WTC11 (cell line): ENCODE data around the gene TMEM169. TPM values are rescaled to one million over a fixed set of nuclear protein-coding genes. Genes with fewer than 3 reads are reported as not detected.

Experiments used
- ATAC-seq: fragments of 200-7000 bp; cut with Tn5 transposase; 2 replicates; pipeline ENCODE4 v1.10.0; 2021; ENCODE audit warnings: mild to moderate bottlenecking, moderate library complexity
- CTCF ChIA-PET: fragments of 300-600 bp; sonication (Branson Sonifier 250); formaldehyde crosslinking; loops from one replicate; lab custom pipeline; 2021; ENCODE audit warnings: antibody characterized with exemption; lab: Charles Lee
- POLR2A ChIA-PET: fragments of 350-600 bp; sonication (Branson Sonifier 250); formaldehyde crosslinking; loops from one replicate; lab custom pipeline; 2021; ENCODE audit warnings: antibody characterized with exemption; lab: Charles Lee
- DNase-seq: peaks from one replicate; pipeline ENCODE4 v3.0.0; 2021; ENCODE audit warnings: low spot score
- H3K27ac Mint-ChIP-seq: 2 replicates; pipeline ENCODE4 v1.8.0; 2021; ENCODE audit warnings: mixed read lengths
- H3K27me3 Mint-ChIP-seq: 2 replicates; pipeline ENCODE4 v1.8.0; 2021; ENCODE audit warnings: low read depth, mild to moderate bottlenecking, moderate library complexity, mixed read lengths
- H3K36me3 Mint-ChIP-seq: 2 replicates; pipeline ENCODE4 v1.8.0; 2021; ENCODE audit warnings: mixed read lengths
- H3K4me1 Mint-ChIP-seq: 2 replicates; pipeline ENCODE4 v1.8.0; 2022; ENCODE audit warnings: mixed read lengths
- H3K4me3 Mint-ChIP-seq: 2 replicates; pipeline ENCODE4 v1.8.0; 2021; ENCODE audit warnings: mild to moderate bottlenecking, moderate library complexity, mixed read lengths
- H3K9me3 Mint-ChIP-seq: 2 replicates; pipeline ENCODE4 v1.8.0; 2021; ENCODE audit warnings: mixed read lengths
- AR ChIP-seq: fragments of 250-450 bp; sonication (Bioruptor Pico); IDR thresholded peaks from 2 replicates; pipeline ENCODE4 v1.9.0; 2021; ENCODE audit warnings: mild to moderate bottlenecking
- CREB1 ChIP-seq: sonication (generic); formaldehyde crosslinking; IDR thresholded peaks from 2 replicates; pipeline ENCODE4 v1.8.0; 2023; ENCODE audit warnings: mild to moderate bottlenecking, missing genetic modification reagents
- CREM ChIP-seq: sonication (generic); formaldehyde crosslinking; IDR thresholded peaks from 2 replicates; pipeline ENCODE4 v1.8.1; 2022; ENCODE audit warnings: mild to moderate bottlenecking, missing genetic modification reagents, moderate library complexity
- EMX1 ChIP-seq: fragments of 250-450 bp; sonication (Bioruptor Pico); IDR thresholded peaks from 2 replicates; pipeline ENCODE4 v1.8.0; 2021; ENCODE audit warnings: mild to moderate bottlenecking
- ERG ChIP-seq: fragments of 250-450 bp; sonication (Bioruptor Pico); IDR thresholded peaks from 2 replicates; pipeline ENCODE4 v1.8.0; 2021; ENCODE audit warnings: mild to moderate bottlenecking
- FOXJ3 ChIP-seq: sonication (generic); formaldehyde crosslinking; IDR thresholded peaks from 2 replicates; pipeline ENCODE4 v1.9.0; 2021; ENCODE audit warnings: missing genetic modification reagents, mild to moderate bottlenecking, borderline replicate concordance
- GABPB1 ChIP-seq: sonication (generic); formaldehyde crosslinking; IDR thresholded peaks from 2 replicates; pipeline ENCODE4 v1.8.1; 2023; ENCODE audit warnings: mild to moderate bottlenecking, missing genetic modification reagents
- IRF1 ChIP-seq: sonication (generic); formaldehyde crosslinking; IDR thresholded peaks from 2 replicates; pipeline ENCODE4 v1.8.0; 2023; ENCODE audit warnings: missing genetic modification reagents
- MLX ChIP-seq: sonication (generic); formaldehyde crosslinking; IDR thresholded peaks from 2 replicates; pipeline ENCODE4 v1.8.1; 2023; ENCODE audit warnings: mild to moderate bottlenecking, missing genetic modification reagents, moderate library complexity
- MXD4 ChIP-seq: fragments of 250-450 bp; sonication (Bioruptor Pico); IDR thresholded peaks from 2 replicates; pipeline ENCODE4 v1.8.0; 2021; ENCODE audit warnings: mild to moderate bottlenecking, moderate library complexity, borderline replicate concordance
- RELA ChIP-seq: sonication (generic); formaldehyde crosslinking; IDR thresholded peaks from 2 replicates; pipeline ENCODE4 v1.8.1; 2022; ENCODE audit warnings: missing genetic modification reagents, mild to moderate bottlenecking, borderline replicate concordance
- SMAD3 ChIP-seq: sonication (generic); formaldehyde crosslinking; IDR thresholded peaks from 2 replicates; pipeline ENCODE4 v1.8.0; 2022; ENCODE audit warnings: missing genetic modification reagents, mild to moderate bottlenecking, borderline replicate concordance
- ZBTB21 ChIP-seq: sonication (generic); formaldehyde crosslinking; IDR thresholded peaks from 2 replicates; pipeline ENCODE4 v1.8.1; 2023; ENCODE audit warnings: mild to moderate bottlenecking, missing genetic modification reagents, borderline replicate concordance
- ZNF121 ChIP-seq: sonication (generic); formaldehyde crosslinking; IDR thresholded peaks from 2 replicates; pipeline ENCODE4 v1.8.0; 2023; ENCODE audit warnings: missing genetic modification reagents
- ZNF138 ChIP-seq: sonication (generic); formaldehyde crosslinking; conservative IDR thresholded peaks from 2 replicates; pipeline ENCODE4 v1.8.1; 2022; ENCODE audit warnings: mild to moderate bottlenecking, moderate library complexity, missing genetic modification reagents
- ZNF281 ChIP-seq: sonication (generic); formaldehyde crosslinking; IDR thresholded peaks from 2 replicates; pipeline ENCODE4 v1.8.0; 2023; ENCODE audit warnings: mild to moderate bottlenecking, missing genetic modification reagents
- total RNA-seq: library from RNA; stranded (reverse); gene quantifications from 3 replicates; pipeline ENCODE4 v1.2.3, GENCODE V29; 2021
- TF ChIP-seq, protein P1 (sequence below): sonication (generic); formaldehyde crosslinking; IDR thresholded peaks from 2 replicates; pipeline ENCODE4 v1.8.1; 2022; ENCODE audit warnings: missing genetic modification reagents, borderline replicate concordance
- TF ChIP-seq, protein P2 (sequence below): sonication (generic); formaldehyde crosslinking; IDR thresholded peaks from 2 replicates; pipeline ENCODE4 v1.8.1; 2023; ENCODE audit warnings: mild to moderate bottlenecking, missing genetic modification reagents, borderline replicate concordance

TMEM169 gene
- total RNA-seq, 1 experiment from 2014 or later, result 1.8 TPM

DNA sequence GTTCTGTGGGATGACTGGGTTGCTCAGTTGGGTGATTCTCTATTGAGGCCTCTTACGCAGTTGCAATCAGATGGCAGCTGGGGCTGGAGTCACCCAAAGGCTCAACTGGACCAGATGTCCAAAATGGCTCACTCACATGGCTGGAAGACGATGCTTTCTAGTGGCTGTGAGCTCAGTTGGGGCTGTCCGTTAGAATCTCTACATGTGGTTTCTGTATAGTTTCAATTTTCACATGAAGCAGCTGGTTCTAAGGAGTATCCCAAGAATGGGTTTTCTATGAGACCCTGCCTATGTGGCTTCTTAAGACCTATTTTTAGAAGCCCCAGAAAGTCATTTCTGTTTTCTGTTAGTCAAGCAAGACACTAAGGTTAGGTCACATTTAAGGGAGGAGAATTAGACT, 31.9 kb downstream of the TMEM169 start:
- no peaks in the 10 kb centered on the region for H3K9me3 Mint-ChIP-seq
- CTCF ChIA-PET, result interaction anchor here (1.2 to 1.5 kb wide), 4 partner anchors 27 to 80 kb away, joined by 4 to 12 read pairs (median 6); no protein-coding TSS in a partner anchor
- DNase-seq, result no peak
- POLR2A ChIA-PET, result interaction anchor here (2.0 kb wide), 1 partner anchor 32 kb away, joined by 6 read pairs; the partner anchor contains the start of genes PECR and TMEM169
- H3K27ac Mint-ChIP-seq, result peak overlapping the region; percentile 94
- peaks cover 52% of the 10 kb centered on the region for H3K4me1 Mint-ChIP-seq
- TF ChIP-seq, protein P1, sequence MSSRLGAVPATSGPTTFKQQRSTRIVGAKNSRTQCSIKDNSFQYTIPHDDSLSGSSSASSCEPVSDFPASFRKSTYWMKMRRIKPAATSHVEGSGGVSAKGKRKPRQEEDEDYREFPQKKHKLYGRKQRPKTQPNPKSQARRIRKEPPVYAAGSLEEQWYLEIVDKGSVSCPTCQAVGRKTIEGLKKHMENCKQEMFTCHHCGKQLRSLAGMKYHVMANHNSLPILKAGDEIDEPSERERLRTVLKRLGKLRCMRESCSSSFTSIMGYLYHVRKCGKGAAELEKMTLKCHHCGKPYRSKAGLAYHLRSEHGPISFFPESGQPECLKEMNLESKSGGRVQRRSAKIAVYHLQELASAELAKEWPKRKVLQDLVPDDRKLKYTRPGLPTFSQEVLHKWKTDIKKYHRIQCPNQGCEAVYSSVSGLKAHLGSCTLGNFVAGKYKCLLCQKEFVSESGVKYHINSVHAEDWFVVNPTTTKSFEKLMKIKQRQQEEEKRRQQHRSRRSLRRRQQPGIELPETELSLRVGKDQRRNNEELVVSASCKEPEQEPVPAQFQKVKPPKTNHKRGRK, result no peak
- TF ChIP-seq ZNF138 (CRISPR knock-in tag), result no peak
- no peak for TF ChIP-seq CREB1 (CRISPR knock-in tag)
- TF ChIP-seq ZBTB21 (CRISPR knock-in tag), result no peak
- TF ChIP-seq MLX (CRISPR knock-in tag), result no peak
- no peak for TF ChIP-seq IRF1 (CRISPR knock-in tag)
- TF ChIP-seq, protein P2, sequence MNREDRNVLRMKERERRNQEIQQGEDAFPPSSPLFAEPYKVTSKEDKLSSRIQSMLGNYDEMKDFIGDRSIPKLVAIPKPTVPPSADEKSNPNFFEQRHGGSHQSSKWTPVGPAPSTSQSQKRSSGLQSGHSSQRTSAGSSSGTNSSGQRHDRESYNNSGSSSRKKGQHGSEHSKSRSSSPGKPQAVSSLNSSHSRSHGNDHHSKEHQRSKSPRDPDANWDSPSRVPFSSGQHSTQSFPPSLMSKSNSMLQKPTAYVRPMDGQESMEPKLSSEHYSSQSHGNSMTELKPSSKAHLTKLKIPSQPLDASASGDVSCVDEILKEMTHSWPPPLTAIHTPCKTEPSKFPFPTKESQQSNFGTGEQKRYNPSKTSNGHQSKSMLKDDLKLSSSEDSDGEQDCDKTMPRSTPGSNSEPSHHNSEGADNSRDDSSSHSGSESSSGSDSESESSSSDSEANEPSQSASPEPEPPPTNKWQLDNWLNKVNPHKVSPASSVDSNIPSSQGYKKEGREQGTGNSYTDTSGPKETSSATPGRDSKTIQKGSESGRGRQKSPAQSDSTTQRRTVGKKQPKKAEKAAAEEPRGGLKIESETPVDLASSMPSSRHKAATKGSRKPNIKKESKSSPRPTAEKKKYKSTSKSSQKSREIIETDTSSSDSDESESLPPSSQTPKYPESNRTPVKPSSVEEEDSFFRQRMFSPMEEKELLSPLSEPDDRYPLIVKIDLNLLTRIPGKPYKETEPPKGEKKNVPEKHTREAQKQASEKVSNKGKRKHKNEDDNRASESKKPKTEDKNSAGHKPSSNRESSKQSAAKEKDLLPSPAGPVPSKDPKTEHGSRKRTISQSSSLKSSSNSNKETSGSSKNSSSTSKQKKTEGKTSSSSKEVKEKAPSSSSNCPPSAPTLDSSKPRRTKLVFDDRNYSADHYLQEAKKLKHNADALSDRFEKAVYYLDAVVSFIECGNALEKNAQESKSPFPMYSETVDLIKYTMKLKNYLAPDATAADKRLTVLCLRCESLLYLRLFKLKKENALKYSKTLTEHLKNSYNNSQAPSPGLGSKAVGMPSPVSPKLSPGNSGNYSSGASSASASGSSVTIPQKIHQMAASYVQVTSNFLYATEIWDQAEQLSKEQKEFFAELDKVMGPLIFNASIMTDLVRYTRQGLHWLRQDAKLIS, result no peak
- no peak for TF ChIP-seq CREM (CRISPR knock-in tag)
- no peak for TF ChIP-seq EMX1 (CRISPR knock-in tag)
- no peak for TF ChIP-seq GABPB1
- no peak for TF ChIP-seq RELA (CRISPR knock-in tag)
- no peak for TF ChIP-seq SMAD3 (CRISPR knock-in tag)
- TF ChIP-seq MXD4 (CRISPR knock-in tag), result no peak
- TF ChIP-seq FOXJ3 (CRISPR knock-in tag), result no peak
- no peak for TF ChIP-seq ZNF121 (CRISPR knock-in tag)
- no peak for TF ChIP-seq ERG (CRISPR knock-in tag)
- no peak for TF ChIP-seq AR (CRISPR knock-in tag)
- no peak for TF ChIP-seq ZNF281 (CRISPR knock-in tag)
- H3K27me3 Mint-ChIP-seq, result no peaks in the 10 kb centered on the region
- no peak for ATAC-seq
- peaks cover 84% of the 10 kb centered on the region for H3K36me3 Mint-ChIP-seq
- H3K4me3 Mint-ChIP-seq, result no peak overlapping the region
